Left ventricle myocardium inferior (tissue), 1 donor: ENCODE measurements around the gene MACROD2. TPM values are rescaled to one million over a fixed set of nuclear protein-coding genes. Genes with fewer than 3 reads are reported as not detected.
"Not testable (repeated sequence)": the region's sequence is repeated elsewhere in the genome, so short reads cannot be mapped to it uniquely, and the experiment has no call there.

Source experiments
- DNase-seq: peaks from one replicate; pipeline ENCODE4 v3.0.0-alpha.2; 2020
- H3K27ac ChIP-seq: fragments of 200-600 bp; replicated peaks from 2 replicates; pipeline ENCODE4 v1.8.0; 2021
- H3K27me3 ChIP-seq: fragments of 200-600 bp; 2 replicates; pipeline ENCODE4 v1.8.0; 2021; ENCODE audit warnings: low read depth
- H3K36me3 ChIP-seq: fragments of 200-600 bp; 2 replicates; pipeline ENCODE4 v1.8.0; 2021
- H3K4me1 ChIP-seq: fragments of 200-600 bp; 2 replicates; pipeline ENCODE4 v1.8.0; 2021
- H3K4me3 ChIP-seq: fragments of 200-600 bp; 2 replicates; pipeline ENCODE4 v1.8.0; 2021; ENCODE audit warnings: mild to moderate bottlenecking, moderate library complexity
- H3K9me3 ChIP-seq: fragments of 200-600 bp; replicated peaks from 2 replicates; pipeline ENCODE4 v1.8.0; 2021
- CTCF ChIP-seq: fragments of 200-600 bp; IDR thresholded peaks from 2 replicates; pipeline ENCODE4 v1.8.0; 2021; ENCODE audit warnings: antibody characterized with exemption, mild to moderate bottlenecking, borderline replicate concordance
- intact Hi-C: fragments of 100-400 bp; cut with micrococcal nuclease; formaldehyde crosslinking; loops from one replicate; pipeline ENCODE4 v1.11.0; 2022
- total RNA-seq: library from RNA; stranded (reverse); fragmentation: NEBNext Ultra II Directional; extraction: Animal tissue kit (Norgen Biotek cat#: 25700); gene quantifications from one replicate; pipeline ENCODE4 v1.2.1, GENCODE V29; 2021
- donor health status: DM: no; HTN: yes; CAD: no; lungs with severe emphysema.

MACROD2 gene
- total RNA-seq, 1 donor from 2014 or later = 3.6 TPM

- H3K4me3 ChIP-seq = no peak overlapping the region
- DNase-seq = no peak
- intact Hi-C loops = no loop called here
- no peaks in the 10 kb centered on the region for H3K36me3 ChIP-seq
- no peaks in the 10 kb centered on the region for H3K4me1 ChIP-seq
- H3K27ac ChIP-seq = no peak overlapping the region
- no peaks in the 10 kb centered on the region for H3K27me3 ChIP-seq
- no peak for TF ChIP-seq CTCF
- H3K9me3 ChIP-seq = no peaks in the 10 kb centered on the region
Measured at GRCh38 chr20:15523400-15523799, 1528.1 kb downstream of the MACROD2 start.

- intact Hi-C loops = no loop called here
- Histone ChIP-seq H3K9me3 (no peaks in the 10 kb centered on the region), H3K27me3 (no peaks in the 10 kb centered on the region), H3K27ac (no peak overlapping the region), H3K36me3 (no peaks in the 10 kb centered on the region), H3K4me1 (no peaks in the 10 kb centered on the region), H3K4me3 (no peak overlapping the region)
- no peak for TF ChIP-seq CTCF
- no peak for DNase-seq
Measured at GRCh38 chr20:15528391-15529111, 1533.2 kb downstream of the MACROD2 start.

GRCh38 chr20:15535863-15536262 lies 1540.5 kb downstream of the MACROD2 start:
- no peak for TF ChIP-seq CTCF
- H3K4me3 ChIP-seq = no peak overlapping the region
- H3K9me3 ChIP-seq = no peaks in the 10 kb centered on the region
- H3K27ac ChIP-seq = no peak overlapping the region
- H3K4me1 ChIP-seq = no peaks in the 10 kb centered on the region
- H3K27me3 ChIP-seq = no peaks in the 10 kb centered on the region
- H3K36me3 ChIP-seq = no peaks in the 10 kb centered on the region
- intact Hi-C loops = no loop called here
- DNase-seq = no peak

- intact Hi-C loops, H3K27me3 ChIP-seq: not testable (repeated sequence)
Measured at GRCh38 chr20:15537200-15537599, 1541.9 kb downstream of the MACROD2 start.

GRCh38 chr20:15542655-15543054 lies 1547.3 kb downstream of the MACROD2 start:
- no peaks in the 10 kb centered on the region for H3K9me3 ChIP-seq
- intact Hi-C loops = no loop called here
- H3K27ac ChIP-seq = no peak overlapping the region
- no peaks in the 10 kb centered on the region for H3K4me1 ChIP-seq
- H3K27me3 ChIP-seq = no peaks in the 10 kb centered on the region
- TF ChIP-seq CTCF = no peak
- H3K4me3 ChIP-seq = no peak overlapping the region
- no peaks in the 10 kb centered on the region for H3K36me3 ChIP-seq
- DNase-seq = no peak

More at GRCh38 chr20:15537200-15537599, 1541.9 kb downstream of the MACROD2 start:
- H3K4me3 ChIP-seq, H3K4me1 ChIP-seq, H3K36me3 ChIP-seq, H3K27ac ChIP-seq, H3K9me3 ChIP-seq, DNase-seq: not testable (repeated sequence)

GRCh38 chr20:15544742-15545141 lies 1549.4 kb downstream of the MACROD2 start:
- Histone ChIP-seq H3K36me3 (no peaks in the 10 kb centered on the region), H3K9me3 (no peaks in the 10 kb centered on the region), H3K27ac (no peak overlapping the region), H3K4me1 (no peaks in the 10 kb centered on the region), H3K27me3 (no peaks in the 10 kb centered on the region), H3K4me3 (no peak overlapping the region)
- no peak for DNase-seq
- TF ChIP-seq CTCF = no peak
- intact Hi-C loops = no loop called here
